Mesendoderm (in vitro differentiated cells): ENCODE measurements around the gene NEK10.

Experiments used
- DNase-seq: peaks from one replicate; pipeline ENCODE4 v3.0.0; 2013
- H2AK5ac ChIP-seq: 2 replicates; pipeline ENCODE4 v1.6.1; 2013; ENCODE audit warnings: low read length, inconsistent platforms
- H2BK120ac ChIP-seq: 2 replicates; pipeline ENCODE4 v1.6.1; 2013; ENCODE audit warnings: low read depth, mild to moderate bottlenecking, low read length, moderate library complexity, mixed read lengths
- H2BK15ac ChIP-seq: replicated peaks from 2 replicates; pipeline ENCODE4 v1.6.1; 2013; ENCODE audit warnings: low read depth, mild to moderate bottlenecking, moderate library complexity
- H2BK5ac ChIP-seq: 2 replicates; pipeline ENCODE4 v1.6.1; 2013; ENCODE audit warnings: low read length, inconsistent platforms
- H3K18ac ChIP-seq: 2 replicates; pipeline ENCODE4 v1.6.1; 2013; ENCODE audit warnings: mild to moderate bottlenecking, low read length, mixed read lengths
- H3K23ac ChIP-seq: one replicate; pipeline ENCODE4 v1.6.1; 2013; ENCODE audit warnings: low read length
- H3K27ac ChIP-seq: 2 replicates; pipeline ENCODE4 v1.5.1; 2013; ENCODE audit warnings: low read depth, mild to moderate bottlenecking, inconsistent platforms, low read length, moderate library complexity
- H3K27me3 ChIP-seq: 2 replicates; pipeline ENCODE4 v1.6.1; 2013; ENCODE audit warnings: low read length, control low read depth, mild to moderate bottlenecking, inconsistent platforms; ENCODE audit not compliant: insufficient read depth, poor library complexity
- H3K36me3 ChIP-seq: 2 replicates; pipeline ENCODE4 v1.6.1; 2013; ENCODE audit warnings: low read length, inconsistent platforms; ENCODE audit not compliant: control insufficient read depth, insufficient read depth
- H3K4ac ChIP-seq: one replicate; pipeline ENCODE4 v1.6.1; 2013; ENCODE audit warnings: low read depth, mild to moderate bottlenecking, low read length, moderate library complexity
- H3K4me1 ChIP-seq: 2 replicates; pipeline ENCODE4 v1.6.1; 2013; ENCODE audit warnings: low read depth, low read length, inconsistent platforms; ENCODE audit not compliant: control insufficient read depth
- H3K4me2 ChIP-seq: 2 replicates; pipeline ENCODE4 v1.6.1; 2013; ENCODE audit warnings: low read length
- H3K4me3 ChIP-seq: 2 replicates; pipeline ENCODE4 v1.5.1; 2013; ENCODE audit warnings: mild to moderate bottlenecking, low read length
- H3K56ac ChIP-seq: one replicate; pipeline ENCODE4 v1.6.1; 2013; ENCODE audit warnings: low read length
- H3K79me1 ChIP-seq: 2 replicates; pipeline ENCODE4 v1.6.1; 2013; ENCODE audit warnings: low read length, inconsistent platforms
- H3K79me2 ChIP-seq: 2 replicates; pipeline ENCODE4 v1.6.1; 2013; ENCODE audit warnings: mild to moderate bottlenecking, low read length; ENCODE audit not compliant: control insufficient read depth, insufficient read depth
- H3K9ac ChIP-seq: 2 replicates; pipeline ENCODE4 v1.6.1; 2013; ENCODE audit warnings: low read length, inconsistent platforms
- H4K5ac ChIP-seq: one replicate; pipeline ENCODE4 v1.6.1; 2013; ENCODE audit warnings: low read length
- H4K8ac ChIP-seq: one replicate; pipeline ENCODE4 v1.6.1; 2013; ENCODE audit warnings: low read depth, mild to moderate bottlenecking, control low read depth, low read length, moderate library complexity
- WGBS: extraction: QIAGEN DNeasy Blood & Tissue Kit; methylation state at CpG from one replicate; pipeline ENCODE4 v1.1.7; 2013; ENCODE audit warnings: low lambda C conversion rate, missing lambda C conversion rate; ENCODE audit not compliant: insufficient coverage; ENCODE audit errors: extremely low coverage; 5-methylcytosine and 5-hydroxymethylcytosine counted together

Gene NEK10

GRCh38 chr3:27145719-27146118 is 223.5 kb downstream of the NEK10 start:
- H3K79me2 ChIP-seq: no peaks in the 10 kb centered on the region
- H2BK15ac ChIP-seq: no peak overlapping the region
- H4K8ac ChIP-seq: no peak overlapping the region
- H4K5ac ChIP-seq: no peak overlapping the region
- no peak overlapping the region for H2BK5ac ChIP-seq
- H3K27ac ChIP-seq: no peak overlapping the region
- H3K9ac ChIP-seq: no peak overlapping the region
- H3K18ac ChIP-seq: no peak overlapping the region
- H3K56ac ChIP-seq: no peak overlapping the region
- H3K4me2 ChIP-seq: no peak overlapping the region
- H3K36me3 ChIP-seq: no peaks in the 10 kb centered on the region
- H2AK5ac ChIP-seq: no peak overlapping the region
- no CpG with 5 or more reads among the region's 3 CpGs for WGBS
- no peak overlapping the region for H3K4ac ChIP-seq
- H3K23ac ChIP-seq: no peak overlapping the region
- no peak overlapping the region for H3K4me3 ChIP-seq
- H3K79me1 ChIP-seq: no peaks in the 10 kb centered on the region
- H3K4me1 ChIP-seq: no peaks in the 10 kb centered on the region
- no peaks in the 10 kb centered on the region for H3K27me3 ChIP-seq
- peak; percentile 33 for DNase-seq
- H2BK120ac ChIP-seq: no peak overlapping the region

GRCh38 chr3:27141668-27142067 is 227.5 kb downstream of the NEK10 start:
- Histone ChIP-seq H3K23ac (no peak overlapping the region), H3K79me2 (no peaks in the 10 kb centered on the region), H3K27ac (no peak overlapping the region), H3K4ac (no peak overlapping the region), H3K79me1 (no peaks in the 10 kb centered on the region), H4K5ac (no peak overlapping the region), H3K4me3 (no peak overlapping the region), H3K56ac (no peak overlapping the region), H3K4me1 (no peaks in the 10 kb centered on the region), H2BK120ac (no peak overlapping the region), H3K4me2 (no peak overlapping the region), H2AK5ac (no peak overlapping the region), H4K8ac (no peak overlapping the region), H3K27me3 (no peaks in the 10 kb centered on the region), H3K9ac (no peak overlapping the region), H2BK15ac (no peak overlapping the region), H3K36me3 (no peaks in the 10 kb centered on the region), H2BK5ac (no peak overlapping the region), H3K18ac (no peak overlapping the region)
- peak; percentile 37 for DNase-seq

GRCh38 chr3:27138562-27138961 is 230.6 kb downstream of the NEK10 start:
- H2BK5ac ChIP-seq: no peak overlapping the region
- no peaks in the 10 kb centered on the region for H3K36me3 ChIP-seq
- no peak overlapping the region for H2BK120ac ChIP-seq
- H3K4ac ChIP-seq: no peak overlapping the region
- H3K79me2 ChIP-seq: no peaks in the 10 kb centered on the region
- no peak overlapping the region for H4K8ac ChIP-seq
- no peak overlapping the region for H3K56ac ChIP-seq
- H4K5ac ChIP-seq: no peak overlapping the region
- DNase-seq: no peak
- no peak overlapping the region for H2AK5ac ChIP-seq
- H3K27me3 ChIP-seq: no peaks in the 10 kb centered on the region
- H3K23ac ChIP-seq: no peak overlapping the region
- no peaks in the 10 kb centered on the region for H3K4me1 ChIP-seq
- H3K4me2 ChIP-seq: no peak overlapping the region
- H3K27ac ChIP-seq: no peak overlapping the region
- H3K4me3 ChIP-seq: no peak overlapping the region
- H3K18ac ChIP-seq: no peak overlapping the region
- H3K79me1 ChIP-seq: no peaks in the 10 kb centered on the region
- no peak overlapping the region for H3K9ac ChIP-seq
- H2BK15ac ChIP-seq: no peak overlapping the region

GRCh38 chr3:27138005-27138404 is 231.2 kb downstream of the NEK10 start:
- Histone ChIP-seq H2AK5ac (no peak overlapping the region), H2BK120ac (no peak overlapping the region), H3K4me2 (no peak overlapping the region), H3K27ac (no peak overlapping the region), H4K8ac (no peak overlapping the region), H3K4me3 (no peak overlapping the region), H2BK5ac (no peak overlapping the region), H3K36me3 (no peaks in the 10 kb centered on the region), H3K79me1 (no peaks in the 10 kb centered on the region), H3K56ac (no peak overlapping the region), H3K4ac (no peak overlapping the region), H3K27me3 (no peaks in the 10 kb centered on the region), H3K9ac (no peak overlapping the region), H4K5ac (no peak overlapping the region), H3K18ac (no peak overlapping the region), H3K4me1 (no peaks in the 10 kb centered on the region), H3K79me2 (no peaks in the 10 kb centered on the region), H3K23ac (no peak overlapping the region), H2BK15ac (no peak overlapping the region)
- DNase-seq: no peak
- no CpG with 5 or more reads among the region's 4 CpGs for WGBS

- peak; percentile 74 for DNase-seq
- Histone ChIP-seq H3K4me1 (no peaks in the 10 kb centered on the region), H3K36me3 (no peaks in the 10 kb centered on the region), H3K79me1 (no peaks in the 10 kb centered on the region), H2AK5ac (no peak overlapping the region), H3K18ac (no peak overlapping the region), H4K5ac (no peak overlapping the region), H3K4me2 (no peak overlapping the region), H3K4me3 (no peak overlapping the region), H4K8ac (no peak overlapping the region), H2BK120ac (no peak overlapping the region), H3K23ac (no peak overlapping the region), H3K9ac (no peak overlapping the region), H3K56ac (no peak overlapping the region), H3K4ac (no peak overlapping the region), H2BK15ac (no peak overlapping the region), H3K27me3 (no peaks in the 10 kb centered on the region), H3K27ac (no peak overlapping the region), H2BK5ac (no peak overlapping the region), H3K79me2 (no peaks in the 10 kb centered on the region)
- WGBS: no CpG with 5 or more reads among the region's 2 CpGs
These were observed 234.9 kb downstream of the NEK10 start for GRCh38 chr3:27134171-27134796.

GRCh38 chr3:27133060-27133459 is 236.1 kb downstream of the NEK10 start:
- Histone ChIP-seq H3K36me3 (no peaks in the 10 kb centered on the region), H3K23ac (no peak overlapping the region), H3K27me3 (no peaks in the 10 kb centered on the region), H4K8ac (no peak overlapping the region), H3K4me3 (no peak overlapping the region), H3K79me1 (no peaks in the 10 kb centered on the region), H3K9ac (no peak overlapping the region), H3K18ac (no peak overlapping the region), H3K79me2 (no peaks in the 10 kb centered on the region), H2BK120ac (no peak overlapping the region), H3K56ac (no peak overlapping the region), H2BK5ac (no peak overlapping the region), H2BK15ac (no peak overlapping the region), H3K27ac (no peak overlapping the region), H2AK5ac (no peak overlapping the region), H3K4ac (no peak overlapping the region), H3K4me2 (no peak overlapping the region), H3K4me1 (no peaks in the 10 kb centered on the region), H4K5ac (no peak overlapping the region)
- DNase-seq: no peak
- no CpG with 5 or more reads among the region's 2 CpGs for WGBS
